Measurements from ENCODE around the gene GTF2H2C.

The GTF2H2C gene

GRCh38 chr5:69516769-69517168, 43.2 kb upstream of the GTF2H2C start:
- ATAC-seq: no peak
- TF ChIP-seq RARB (CRISPR knock-in tag; IDR thresholded peaks at IDR 0.05) (no peak), CSDC2 (CRISPR knock-in tag; IDR thresholded peaks at IDR 0.05) (no peak), OSR1 (CRISPR knock-in tag; IDR thresholded peaks at IDR 0.05) (no peak), TSHZ2 (CRISPR knock-in tag; IDR thresholded peaks at IDR 0.05) (no peak), ZNF8 (CRISPR knock-in tag; IDR thresholded peaks at IDR 0.05) (no peak), ARNTL (CRISPR knock-in tag; IDR thresholded peaks at IDR 0.05; ENCODE audit: borderline replicate concordance, low read depth) (no peak), BACH2 (CRISPR knock-in tag; IDR thresholded peaks at IDR 0.05; ENCODE audit: borderline replicate concordance) (no peak)

GRCh38 chr5:69517763-69518212, 42.2 kb upstream of the GTF2H2C start:
- ATAC-seq: no peak
- TF ChIP-seq TCF4 (CRISPR knock-in tag; IDR thresholded peaks at IDR 0.05; ENCODE audit: borderline replicate concordance) (no peak), OSR1 (CRISPR knock-in tag; IDR thresholded peaks at IDR 0.05) (no peak), ZNF70 (CRISPR knock-in tag; IDR thresholded peaks at IDR 0.05) (no peak), ZFP30 (CRISPR knock-in tag; IDR thresholded peaks at IDR 0.05) (no peak), ZFP3 (CRISPR knock-in tag; IDR thresholded peaks at IDR 0.05) (no peak), TSHZ2 (CRISPR knock-in tag; IDR thresholded peaks at IDR 0.05) (no peak), CSDC2 (CRISPR knock-in tag; IDR thresholded peaks at IDR 0.05) (no peak), ZNF8 (CRISPR knock-in tag; IDR thresholded peaks at IDR 0.05) (no peak), SNAI2 (CRISPR knock-in tag; IDR thresholded peaks at IDR 0.05) (no peak), RARB (CRISPR knock-in tag; IDR thresholded peaks at IDR 0.05) (no peak), ISL1 (CRISPR knock-in tag; IDR thresholded peaks at IDR 0.05) (no peak)
- TF ChIP-seq, protein P1, sequence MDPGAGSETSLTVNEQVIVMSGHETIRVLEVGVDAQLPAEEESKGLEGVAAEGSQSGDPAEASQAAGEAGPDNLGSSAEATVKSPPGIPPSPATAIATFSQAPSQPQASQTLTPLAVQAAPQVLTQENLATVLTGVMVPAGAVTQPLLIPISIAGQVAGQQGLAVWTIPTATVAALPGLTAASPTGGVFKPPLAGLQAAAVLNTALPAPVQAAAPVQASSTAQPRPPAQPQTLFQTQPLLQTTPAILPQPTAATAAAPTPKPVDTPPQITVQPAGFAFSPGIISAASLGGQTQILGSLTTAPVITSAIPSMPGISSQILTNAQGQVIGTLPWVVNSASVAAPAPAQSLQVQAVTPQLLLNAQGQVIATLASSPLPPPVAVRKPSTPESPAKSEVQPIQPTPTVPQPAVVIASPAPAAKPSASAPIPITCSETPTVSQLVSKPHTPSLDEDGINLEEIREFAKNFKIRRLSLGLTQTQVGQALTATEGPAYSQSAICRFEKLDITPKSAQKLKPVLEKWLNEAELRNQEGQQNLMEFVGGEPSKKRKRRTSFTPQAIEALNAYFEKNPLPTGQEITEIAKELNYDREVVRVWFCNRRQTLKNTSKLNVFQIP (CRISPR knock-in tag; IDR thresholded peaks at IDR 0.05; ENCODE audit: borderline replicate concordance, low read depth): no peak
- TF ChIP-seq, protein P2, sequence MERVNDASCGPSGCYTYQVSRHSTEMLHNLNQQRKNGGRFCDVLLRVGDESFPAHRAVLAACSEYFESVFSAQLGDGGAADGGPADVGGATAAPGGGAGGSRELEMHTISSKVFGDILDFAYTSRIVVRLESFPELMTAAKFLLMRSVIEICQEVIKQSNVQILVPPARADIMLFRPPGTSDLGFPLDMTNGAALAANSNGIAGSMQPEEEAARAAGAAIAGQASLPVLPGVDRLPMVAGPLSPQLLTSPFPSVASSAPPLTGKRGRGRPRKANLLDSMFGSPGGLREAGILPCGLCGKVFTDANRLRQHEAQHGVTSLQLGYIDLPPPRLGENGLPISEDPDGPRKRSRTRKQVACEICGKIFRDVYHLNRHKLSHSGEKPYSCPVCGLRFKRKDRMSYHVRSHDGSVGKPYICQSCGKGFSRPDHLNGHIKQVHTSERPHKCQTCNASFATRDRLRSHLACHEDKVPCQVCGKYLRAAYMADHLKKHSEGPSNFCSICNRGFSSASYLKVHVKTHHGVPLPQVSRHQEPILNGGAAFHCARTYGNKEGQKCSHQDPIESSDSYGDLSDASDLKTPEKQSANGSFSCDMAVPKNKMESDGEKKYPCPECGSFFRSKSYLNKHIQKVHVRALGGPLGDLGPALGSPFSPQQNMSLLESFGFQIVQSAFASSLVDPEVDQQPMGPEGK (CRISPR knock-in tag; IDR thresholded peaks at IDR 0.05; ENCODE audit: borderline replicate concordance): no peak
- TF ChIP-seq, protein P3, sequence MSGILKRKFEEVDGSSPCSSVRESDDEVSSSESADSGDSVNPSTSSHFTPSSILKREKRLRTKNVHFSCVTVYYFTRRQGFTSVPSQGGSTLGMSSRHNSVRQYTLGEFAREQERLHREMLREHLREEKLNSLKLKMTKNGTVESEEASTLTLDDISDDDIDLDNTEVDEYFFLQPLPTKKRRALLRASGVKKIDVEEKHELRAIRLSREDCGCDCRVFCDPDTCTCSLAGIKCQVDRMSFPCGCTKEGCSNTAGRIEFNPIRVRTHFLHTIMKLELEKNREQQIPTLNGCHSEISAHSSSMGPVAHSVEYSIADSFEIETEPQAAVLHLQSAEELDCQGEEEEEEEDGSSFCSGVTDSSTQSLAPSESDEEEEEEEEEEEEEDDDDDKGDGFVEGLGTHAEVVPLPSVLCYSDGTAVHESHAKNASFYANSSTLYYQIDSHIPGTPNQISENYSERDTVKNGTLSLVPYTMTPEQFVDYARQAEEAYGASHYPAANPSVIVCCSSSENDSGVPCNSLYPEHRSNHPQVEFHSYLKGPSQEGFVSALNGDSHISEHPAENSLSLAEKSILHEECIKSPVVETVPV (CRISPR knock-in tag; IDR thresholded peaks at IDR 0.05): no peak

DNA sequence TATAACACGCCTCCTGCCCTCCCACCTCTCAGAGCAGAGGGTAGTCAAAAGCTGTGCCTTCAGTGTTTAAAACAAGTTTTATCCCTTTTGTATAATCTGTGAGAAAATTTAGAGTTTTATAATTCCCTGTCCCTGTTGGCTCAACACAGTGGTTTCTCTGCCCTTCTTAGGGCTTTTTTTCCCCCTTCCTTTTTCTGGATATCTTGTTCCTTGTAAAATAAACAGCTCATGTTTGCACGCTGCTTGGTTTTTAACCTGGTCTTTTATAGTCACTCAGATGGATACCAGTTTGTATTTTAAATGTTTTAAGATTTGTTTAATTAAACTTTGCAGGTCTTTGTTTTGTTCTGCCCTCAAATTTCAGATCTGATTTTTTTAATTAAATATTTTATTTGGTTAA, 40.7 kb upstream of the GTF2H2C start:
- ATAC-seq: no peak
- TF ChIP-seq ZNF8 (CRISPR knock-in tag; IDR thresholded peaks at IDR 0.05) (no peak), ISL1 (CRISPR knock-in tag; IDR thresholded peaks at IDR 0.05) (no peak), ARNTL (CRISPR knock-in tag; IDR thresholded peaks at IDR 0.05; ENCODE audit: borderline replicate concordance, low read depth) (no peak), TOX (CRISPR knock-in tag; IDR thresholded peaks at IDR 0.05; ENCODE audit: borderline replicate concordance) (no peak), ZFP30 (CRISPR knock-in tag; IDR thresholded peaks at IDR 0.05) (no peak), TSHZ2 (CRISPR knock-in tag; IDR thresholded peaks at IDR 0.05) (no peak), ZC3H10 (CRISPR knock-in tag; IDR thresholded peaks at IDR 0.05) (no peak), TCF4 (CRISPR knock-in tag; IDR thresholded peaks at IDR 0.05; ENCODE audit: borderline replicate concordance) (no peak), BACH2 (CRISPR knock-in tag; IDR thresholded peaks at IDR 0.05; ENCODE audit: borderline replicate concordance) (no peak)
- TF ChIP-seq, protein P1 (CRISPR knock-in tag; IDR thresholded peaks at IDR 0.05; ENCODE audit: borderline replicate concordance, low read depth): no peak
- TF ChIP-seq, protein P4, sequence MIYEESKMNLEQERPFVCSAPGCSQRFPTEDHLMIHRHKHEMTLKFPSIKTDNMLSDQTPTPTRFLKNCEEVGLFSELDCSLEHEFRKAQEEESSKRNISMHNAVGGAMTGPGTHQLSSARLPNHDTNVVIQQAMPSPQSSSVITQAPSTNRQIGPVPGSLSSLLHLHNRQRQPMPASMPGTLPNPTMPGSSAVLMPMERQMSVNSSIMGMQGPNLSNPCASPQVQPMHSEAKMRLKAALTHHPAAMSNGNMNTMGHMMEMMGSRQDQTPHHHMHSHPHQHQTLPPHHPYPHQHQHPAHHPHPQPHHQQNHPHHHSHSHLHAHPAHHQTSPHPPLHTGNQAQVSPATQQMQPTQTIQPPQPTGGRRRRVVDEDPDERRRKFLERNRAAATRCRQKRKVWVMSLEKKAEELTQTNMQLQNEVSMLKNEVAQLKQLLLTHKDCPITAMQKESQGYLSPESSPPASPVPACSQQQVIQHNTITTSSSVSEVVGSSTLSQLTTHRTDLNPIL (CRISPR knock-in tag; IDR thresholded peaks at IDR 0.05; ENCODE audit: low read depth): no peak
